NCI-H1694 treated with DMSO at 0.1 percent for 48 hours (cell line): ENCODE results near the gene EFCAB6.

Source experiments
- DNase-seq: peaks from one replicate; lab custom pipeline; 2025; lab: John Stamatoyannopoulos, UW

EFCAB6 gene

GRCh38 chr22:43500792-43501785 lies 311.0 kb downstream of the EFCAB6 start:
- no peak for DNase-seq

DNA sequence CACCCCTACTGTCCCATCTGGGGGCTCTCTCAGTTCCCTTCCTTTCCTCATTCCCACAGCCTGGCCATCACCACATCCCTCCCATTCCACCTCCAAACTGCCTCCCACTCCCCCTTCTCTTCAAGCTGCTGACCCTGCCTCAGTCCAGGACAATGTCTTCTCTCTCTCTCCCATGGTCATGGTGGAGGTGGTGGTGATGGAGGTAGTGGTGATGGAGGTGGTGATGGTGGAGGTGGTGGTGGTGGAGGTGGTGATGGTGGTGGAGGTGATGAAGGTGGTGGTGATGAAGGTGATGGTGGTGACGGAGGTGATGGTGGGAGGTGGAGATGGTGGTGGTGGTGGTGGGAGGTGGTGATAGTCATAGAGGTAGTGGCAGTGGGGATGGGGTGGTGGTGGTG lies 313.2 kb downstream of the EFCAB6 start:
- DNase-seq, result no peak

DNA sequence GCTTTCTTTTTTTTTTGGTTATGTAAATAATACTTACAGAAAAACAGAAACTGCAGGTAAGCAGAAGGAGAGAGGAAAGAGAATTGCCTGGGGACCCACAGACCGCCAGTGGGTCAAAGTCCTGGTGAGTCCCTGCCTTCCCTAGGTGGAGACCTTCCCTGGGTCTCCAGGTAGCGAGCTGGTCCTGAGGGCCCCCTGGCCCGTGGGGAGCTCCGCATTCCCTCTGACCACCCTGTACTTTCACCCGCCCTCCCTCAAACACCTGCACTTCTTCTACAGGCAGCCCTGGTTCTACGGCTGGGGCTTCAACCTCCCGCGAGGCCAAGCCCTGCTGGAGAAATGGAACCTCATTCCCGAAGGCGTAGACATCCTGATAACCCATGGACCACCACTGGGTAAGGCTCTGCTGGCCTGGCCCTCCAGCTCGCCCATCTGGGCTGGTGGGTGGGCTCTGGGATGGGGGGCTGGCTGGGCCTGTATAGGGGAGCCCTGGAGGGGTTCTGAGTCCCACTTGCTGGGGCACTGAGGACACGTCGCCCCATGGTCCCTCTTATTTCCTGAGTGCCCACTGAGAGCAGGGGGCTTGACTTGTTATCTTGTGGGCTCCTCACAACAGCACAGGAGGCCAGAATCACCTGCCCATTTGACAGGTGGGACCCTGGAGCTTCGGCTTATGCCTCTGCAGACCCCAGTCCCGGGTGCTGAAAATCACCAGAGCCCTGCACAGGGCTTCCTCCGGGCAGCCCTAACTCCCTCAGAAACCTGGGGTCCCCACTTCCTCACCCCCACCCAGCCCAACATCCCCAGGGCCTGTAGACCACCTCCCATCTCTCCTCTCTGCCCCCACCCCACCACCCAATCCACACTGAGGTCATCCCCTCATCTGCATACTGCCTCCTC lies 313.9 kb downstream of the EFCAB6 start:
- no peak for DNase-seq

- no peak for DNase-seq
Observed at GRCh38 chr22:43493297-43493696, 318.8 kb downstream of the EFCAB6 start.

DNA sequence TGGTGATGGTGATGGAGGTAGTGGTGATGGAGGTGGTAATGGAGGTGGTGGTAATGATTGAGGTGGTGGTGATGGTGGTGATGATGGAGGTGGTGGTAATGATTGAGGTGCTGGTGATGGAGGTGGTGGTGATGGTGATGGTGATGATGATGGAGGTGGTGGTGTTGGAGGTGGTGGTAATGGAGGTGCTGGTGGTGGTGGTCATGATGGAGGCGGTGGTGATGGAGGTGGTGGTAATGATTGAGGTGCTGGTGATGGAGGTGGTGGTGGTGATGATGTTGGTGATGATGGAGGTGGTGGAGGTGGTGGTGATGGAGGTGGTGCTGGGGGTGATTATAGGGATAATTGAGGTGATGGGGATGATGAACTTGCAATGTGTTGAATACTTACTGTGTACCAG lies 320.4 kb downstream of the EFCAB6 start:
- no peak for DNase-seq

DNA sequence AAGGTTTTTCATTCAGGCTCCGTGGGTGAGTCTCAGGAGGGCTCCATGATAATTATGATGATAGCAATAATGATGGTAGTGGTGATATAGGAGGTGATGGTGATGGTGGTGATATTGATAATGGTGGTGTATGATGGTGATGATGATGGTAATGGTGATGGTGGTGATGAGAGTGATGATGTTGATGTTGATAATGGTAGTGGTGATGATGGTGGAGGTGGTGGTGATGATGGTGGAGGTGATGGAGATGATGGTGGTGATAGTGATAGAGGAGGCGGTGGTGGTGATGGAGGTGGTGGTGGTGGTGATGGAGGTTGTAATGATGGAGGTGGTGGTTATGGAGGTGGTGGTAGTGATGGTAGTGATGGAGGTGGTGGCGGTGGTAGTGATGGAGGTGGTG lies 320.9 kb downstream of the EFCAB6 start:
- DNase-seq, result no peak

GRCh38 chr22:43490311-43490710 lies 321.8 kb downstream of the EFCAB6 start:
- DNase-seq, result no peak

GRCh38 chr22:43488937-43489336 lies 323.2 kb downstream of the EFCAB6 start:
- DNase-seq, result no peak

DNA sequence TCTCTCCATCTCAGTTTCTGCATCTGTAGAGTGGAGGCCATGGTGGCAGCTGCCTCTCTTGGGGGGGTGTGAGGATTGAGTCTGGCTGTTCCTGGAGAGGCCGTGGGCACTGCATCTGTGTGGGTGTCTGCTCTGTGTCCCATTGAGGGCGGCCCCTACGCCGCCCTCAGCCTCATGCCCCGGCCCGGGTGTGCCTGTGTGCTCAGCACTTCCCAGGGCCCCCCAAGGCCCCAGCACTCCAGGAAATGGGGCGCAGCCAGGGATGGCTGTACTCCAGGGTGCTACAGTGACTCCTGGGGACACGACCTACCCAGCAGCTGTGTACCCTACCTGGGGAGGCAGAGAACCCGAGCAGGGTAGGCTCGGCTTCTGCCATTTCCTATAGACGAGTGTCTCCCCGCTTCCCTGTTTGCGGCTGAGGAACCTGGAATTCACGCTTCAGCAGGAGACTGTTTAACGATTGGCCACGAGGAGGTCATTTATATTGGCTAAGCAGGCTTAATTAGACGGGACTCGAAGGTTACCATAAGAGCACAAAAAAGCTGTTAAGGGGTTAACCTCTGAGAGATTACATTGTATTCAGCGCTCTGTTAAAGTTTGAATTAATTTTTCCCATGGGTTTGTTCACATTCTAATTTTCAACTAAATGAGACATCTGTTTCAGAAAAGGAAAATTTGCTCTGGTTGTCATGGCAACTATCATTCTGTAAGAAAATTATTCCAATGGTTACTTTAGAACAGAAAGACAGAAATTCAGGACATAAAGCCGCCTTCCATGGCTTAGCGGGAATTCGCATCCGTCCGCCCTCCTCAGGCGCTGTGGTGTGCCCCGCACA lies 323.9 kb downstream of the EFCAB6 start:
- peak; percentile 23 for DNase-seq

GRCh38 chr22:43487311-43488030 lies 324.6 kb downstream of the EFCAB6 start:
- DNase-seq, result no peak

- no peak for DNase-seq
Observed at GRCh38 chr22:43485502-43486089, 326.5 kb downstream of the EFCAB6 start.

DNA sequence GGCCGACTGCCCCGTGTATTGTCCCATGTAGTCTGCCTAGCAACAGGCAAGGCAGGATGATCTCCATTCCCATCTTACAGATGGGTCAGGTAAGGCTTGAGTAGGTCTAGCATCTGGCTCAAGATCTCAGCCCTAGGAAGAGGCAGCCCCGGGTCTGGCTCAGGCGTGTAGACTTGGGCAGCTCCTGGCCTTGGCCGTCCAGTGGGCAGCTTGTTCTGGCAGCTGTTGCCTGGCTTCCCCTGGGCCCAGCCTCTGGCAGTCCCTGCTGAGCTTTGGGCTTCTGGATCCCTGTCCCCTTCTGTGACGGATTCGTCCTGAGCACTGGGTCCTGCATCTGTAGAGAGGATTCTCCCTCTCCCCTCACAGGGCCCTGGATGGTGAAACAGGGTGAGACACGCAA lies 327.9 kb downstream of the EFCAB6 start:
- DNase-seq, result no peak

GRCh38 chr22:43483669-43484068 lies 328.4 kb downstream of the EFCAB6 start:
- DNase-seq, result no peak

DNA sequence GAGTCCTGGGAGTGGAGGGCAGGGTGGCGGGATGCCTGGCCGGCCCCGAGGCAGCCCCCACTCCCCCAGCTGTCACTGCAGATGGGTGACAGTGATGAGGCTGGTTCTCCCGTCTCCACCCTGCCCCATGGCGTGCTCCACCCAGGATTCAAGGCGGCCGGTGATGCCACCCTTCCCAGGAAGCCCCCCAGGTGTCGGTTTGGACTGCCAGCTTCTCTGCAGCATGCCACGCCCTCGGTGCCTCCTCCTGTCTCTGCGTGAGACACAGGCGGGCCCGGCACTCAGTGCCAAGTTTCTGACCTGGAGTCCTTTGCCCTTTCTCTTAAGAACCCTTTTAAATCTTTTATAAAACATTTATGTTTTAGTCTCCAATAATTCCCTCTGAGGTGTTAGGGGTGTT lies 328.8 kb downstream of the EFCAB6 start:
- DNase-seq, result no peak

GRCh38 chr22:43482318-43482625 lies 329.8 kb downstream of the EFCAB6 start:
- no peak for DNase-seq

GRCh38 chr22:43481568-43482317 lies 330.4 kb downstream of the EFCAB6 start:
- DNase-seq, result peak; percentile 73

- DNase-seq, result no peak
Observed at GRCh38 chr22:43479962-43480361, 332.1 kb downstream of the EFCAB6 start.

DNA sequence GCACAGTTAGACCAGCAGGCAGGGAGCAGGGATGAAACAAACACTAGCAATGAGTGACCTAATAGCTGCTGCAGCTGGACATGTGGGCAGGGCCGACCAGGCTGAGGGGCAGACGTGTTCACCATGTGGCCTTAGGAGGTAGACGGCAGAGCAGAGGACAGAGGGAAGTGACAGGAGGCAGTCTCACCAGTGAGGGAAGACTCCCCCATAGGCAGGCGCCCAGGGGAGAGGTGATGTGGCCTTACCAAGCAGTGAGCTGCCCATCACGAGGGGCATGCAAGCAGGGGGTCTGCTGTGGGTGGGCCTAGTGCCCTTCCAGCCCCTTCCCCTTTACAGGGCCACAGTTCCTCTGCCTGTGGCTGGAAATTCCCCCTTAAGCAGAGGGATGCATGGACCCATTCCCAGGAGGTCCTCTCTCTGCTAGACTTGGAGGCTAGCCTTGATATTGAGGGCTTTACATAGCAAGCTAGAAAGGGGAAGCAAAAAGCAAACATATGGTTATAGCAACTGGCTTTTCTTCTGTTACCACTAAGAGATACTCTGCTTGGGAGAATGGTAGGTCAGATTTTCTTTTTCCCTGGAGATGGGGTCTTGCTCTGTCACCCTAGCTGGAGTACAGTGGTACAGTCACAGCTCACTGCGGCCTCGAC lies 332.7 kb downstream of the EFCAB6 start:
- no peak for DNase-seq
